DMS53 (cell line): ENCODE data around the gene PBOV1.

Source experiments
- DNase-seq: peaks from one replicate; lab custom pipeline; 2025; lab: John Stamatoyannopoulos, UW

PBOV1 gene

GRCh38 chr6:138204792-138205384 is 13.4 kb downstream of the PBOV1 start:
- peak; percentile 58 for DNase-seq

- DNase-seq, result no peak
Measured at GRCh38 chr6:138204303-138204702, 14.0 kb downstream of the PBOV1 start.

DNA sequence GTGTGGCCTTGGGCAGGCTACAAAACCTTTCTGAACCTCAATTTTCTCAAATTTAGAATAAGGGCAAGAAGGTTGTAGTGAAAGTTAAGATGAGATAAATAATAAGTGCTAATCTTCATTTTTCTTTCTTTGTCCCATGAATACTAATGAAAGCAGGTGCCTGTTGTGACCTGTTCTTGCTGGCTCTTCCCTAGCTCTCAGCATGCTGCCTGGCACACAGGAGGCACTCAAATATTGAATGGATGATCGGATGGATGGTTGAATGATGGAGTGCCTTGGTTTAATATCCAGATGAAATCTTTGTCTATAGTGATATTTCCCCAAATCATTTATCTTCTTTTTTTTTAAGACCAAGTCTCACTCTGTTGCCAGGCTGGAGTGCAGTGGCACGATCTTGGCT is 15.0 kb downstream of the PBOV1 start:
- DNase-seq, result no peak

DNA sequence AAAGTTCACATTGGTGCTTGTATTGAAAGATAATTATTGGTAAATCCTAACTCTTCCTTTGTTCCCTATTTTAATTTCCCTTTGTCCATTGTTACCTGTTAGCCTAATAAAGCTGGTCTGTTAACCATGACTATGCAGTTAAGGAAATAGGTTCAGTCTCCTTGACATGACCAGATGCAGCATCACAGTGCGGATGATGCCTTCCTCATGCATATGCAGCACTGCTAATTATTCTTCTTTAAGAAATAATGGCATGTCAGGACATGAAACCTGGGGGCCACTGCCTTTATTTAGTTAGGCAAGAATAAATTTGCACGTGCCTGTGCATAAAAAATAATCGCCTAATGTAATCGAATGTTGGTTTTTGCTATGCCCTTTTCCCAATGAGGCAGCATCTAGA is 16.5 kb downstream of the PBOV1 start:
- no peak for DNase-seq

DNA sequence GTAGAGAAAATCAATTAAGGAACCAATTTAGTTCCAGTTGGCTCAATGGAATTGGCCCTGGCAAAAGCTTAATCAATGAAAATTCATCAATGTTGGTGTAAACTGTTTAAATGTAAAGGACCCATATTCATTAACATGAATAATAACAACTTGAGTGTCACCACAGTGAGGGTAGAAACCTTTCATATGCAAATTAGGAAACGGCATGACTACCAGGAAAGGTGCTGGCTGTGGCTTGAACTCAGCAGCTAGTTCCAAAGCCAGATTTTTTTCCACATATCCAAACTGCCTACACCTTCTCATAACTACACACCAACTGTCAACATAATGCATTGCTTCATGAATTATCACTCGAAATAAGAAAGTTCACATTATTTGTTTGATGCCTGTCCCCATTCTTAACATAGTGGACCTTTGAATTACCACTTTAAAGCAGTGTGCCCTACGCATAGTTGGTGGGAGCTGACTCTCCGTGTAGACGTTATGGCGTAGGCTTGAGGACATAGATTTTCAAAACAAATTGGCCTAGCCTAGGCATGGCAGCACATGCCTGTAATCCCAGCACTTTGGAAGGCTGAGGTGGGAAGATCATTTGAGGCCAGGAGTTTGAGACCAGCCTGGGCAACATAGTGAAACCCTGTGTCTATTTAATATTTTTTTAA is 19.7 kb downstream of the PBOV1 start:
- DNase-seq, result no peak

GRCh38 chr6:138197570-138197969 is 20.7 kb downstream of the PBOV1 start:
- DNase-seq, result no peak

- no peak for DNase-seq
Measured at GRCh38 chr6:138196122-138196738, 22.1 kb downstream of the PBOV1 start.

GRCh38 chr6:138194287-138194686 is 24.0 kb downstream of the PBOV1 start:
- DNase-seq, result no peak

DNA sequence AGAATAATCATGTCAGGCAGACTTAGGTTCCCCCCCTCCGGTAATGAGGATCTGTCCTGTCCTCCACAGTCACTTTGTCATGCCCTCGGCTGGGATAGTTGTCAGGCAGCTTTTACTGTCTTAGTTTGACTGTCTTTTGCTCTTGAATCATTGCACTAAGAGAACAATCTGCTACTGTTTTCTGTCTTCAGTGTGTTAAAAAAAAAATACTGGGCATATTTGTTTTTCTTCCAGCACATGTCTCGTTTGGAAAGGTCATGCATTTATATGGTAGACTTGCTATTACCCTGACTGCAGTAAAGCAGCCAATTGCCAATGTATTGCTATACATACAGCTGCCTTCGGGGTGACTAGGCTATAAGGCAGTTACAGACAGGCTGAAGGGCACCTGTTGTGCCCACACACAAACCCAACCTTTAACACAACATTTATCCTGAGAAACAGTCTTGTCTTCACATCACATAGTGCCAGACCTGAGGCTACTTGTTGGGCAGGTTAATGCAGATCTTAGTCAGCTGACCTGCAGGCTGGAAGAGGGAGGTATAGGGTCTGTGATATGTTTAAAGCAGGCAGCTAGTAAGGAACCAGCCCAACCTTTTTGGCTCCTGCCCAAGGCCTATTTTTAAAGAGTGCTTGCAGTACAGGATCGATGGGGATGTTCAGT is 29.9 kb downstream of the PBOV1 start:
- DNase-seq, result peak; percentile 10

DNA sequence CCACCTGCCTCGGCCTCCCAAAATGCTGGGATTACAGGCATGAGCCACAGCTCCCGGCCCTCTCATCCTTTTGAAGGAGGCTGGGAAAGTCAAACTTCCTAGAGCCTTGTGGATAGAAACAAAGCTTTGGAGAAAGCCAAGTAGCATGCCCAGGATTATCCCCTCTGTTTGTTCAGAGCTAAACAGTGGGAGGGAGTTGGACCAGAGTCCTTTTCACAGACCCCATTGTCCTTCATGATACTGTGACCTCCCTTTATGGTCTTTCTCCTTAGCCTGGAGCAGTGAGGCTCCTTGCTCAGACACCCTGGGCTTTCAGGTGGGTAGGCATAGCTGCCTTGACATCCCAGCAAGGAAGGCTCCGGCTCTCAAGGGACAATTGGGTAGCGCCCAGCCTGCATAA is 31.1 kb downstream of the PBOV1 start:
- DNase-seq, result no peak

- no peak for DNase-seq
Measured at GRCh38 chr6:138184230-138184629, 34.1 kb downstream of the PBOV1 start.

DNA sequence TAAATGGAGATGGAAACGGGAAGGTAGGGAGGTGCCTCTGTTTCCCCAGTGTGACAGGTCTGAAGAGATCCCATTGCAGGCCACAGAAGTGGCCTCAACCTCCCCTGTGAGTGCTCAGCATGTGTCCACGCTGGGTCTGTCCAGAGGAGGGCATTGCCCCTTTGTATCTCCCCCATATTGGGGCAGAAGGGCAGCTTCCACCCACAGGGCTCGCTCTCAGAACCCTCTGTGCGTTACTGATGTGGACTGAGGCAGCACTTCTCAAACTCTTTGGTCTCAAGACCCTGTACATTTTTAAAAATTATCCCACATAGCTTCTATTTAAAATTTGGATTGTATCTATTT is 34.5 kb downstream of the PBOV1 start:
- DNase-seq, result no peak

DNA sequence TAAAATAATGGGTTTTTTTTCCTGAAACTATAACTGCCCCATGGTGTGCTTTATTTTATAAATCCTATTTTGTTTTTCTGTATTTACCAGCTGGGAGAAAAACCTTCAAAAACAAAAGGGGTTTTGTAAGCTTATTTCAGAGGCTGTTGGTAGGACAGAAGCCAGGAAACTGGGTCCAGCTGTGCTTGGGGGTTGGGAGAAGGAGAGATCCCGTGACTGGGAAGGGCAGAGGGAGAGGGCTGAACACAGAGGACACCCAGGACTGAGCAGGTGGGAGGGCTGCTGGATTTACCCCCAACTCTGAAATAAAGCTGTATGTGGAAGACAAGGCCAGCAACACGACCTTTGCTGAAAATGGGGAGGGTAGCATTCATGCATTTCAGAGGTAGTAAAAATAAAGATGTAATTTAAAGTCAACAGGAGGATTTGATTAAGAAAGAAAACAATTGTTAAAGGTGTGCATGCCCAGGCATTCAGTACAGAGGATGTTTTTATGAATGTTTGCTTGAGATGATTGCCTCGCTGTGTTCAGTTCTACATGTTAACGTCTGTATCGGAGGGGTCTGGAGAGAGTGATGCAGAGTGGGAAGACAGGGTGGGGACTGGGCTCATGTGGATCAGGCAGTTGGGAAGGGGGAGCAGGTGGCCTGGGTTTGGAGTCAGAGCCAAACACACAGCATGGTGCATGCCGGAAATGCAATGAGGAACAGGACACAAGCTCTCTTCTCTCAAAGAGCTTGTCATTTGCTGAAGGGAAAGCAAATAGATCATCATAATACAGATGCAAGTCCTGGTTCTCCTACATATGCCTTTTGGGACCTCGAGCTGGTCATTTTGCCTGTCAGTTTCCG is 35.1 kb downstream of the PBOV1 start:
- no peak for DNase-seq

GRCh38 chr6:138176652-138177232 is 41.5 kb downstream of the PBOV1 start:
- no peak for DNase-seq

- no peak for DNase-seq
Measured at GRCh38 chr6:138175596-138175995, 42.7 kb downstream of the PBOV1 start.
